Measurements from ENCODE around the gene DOK4.

The DOK4 gene

DNA sequence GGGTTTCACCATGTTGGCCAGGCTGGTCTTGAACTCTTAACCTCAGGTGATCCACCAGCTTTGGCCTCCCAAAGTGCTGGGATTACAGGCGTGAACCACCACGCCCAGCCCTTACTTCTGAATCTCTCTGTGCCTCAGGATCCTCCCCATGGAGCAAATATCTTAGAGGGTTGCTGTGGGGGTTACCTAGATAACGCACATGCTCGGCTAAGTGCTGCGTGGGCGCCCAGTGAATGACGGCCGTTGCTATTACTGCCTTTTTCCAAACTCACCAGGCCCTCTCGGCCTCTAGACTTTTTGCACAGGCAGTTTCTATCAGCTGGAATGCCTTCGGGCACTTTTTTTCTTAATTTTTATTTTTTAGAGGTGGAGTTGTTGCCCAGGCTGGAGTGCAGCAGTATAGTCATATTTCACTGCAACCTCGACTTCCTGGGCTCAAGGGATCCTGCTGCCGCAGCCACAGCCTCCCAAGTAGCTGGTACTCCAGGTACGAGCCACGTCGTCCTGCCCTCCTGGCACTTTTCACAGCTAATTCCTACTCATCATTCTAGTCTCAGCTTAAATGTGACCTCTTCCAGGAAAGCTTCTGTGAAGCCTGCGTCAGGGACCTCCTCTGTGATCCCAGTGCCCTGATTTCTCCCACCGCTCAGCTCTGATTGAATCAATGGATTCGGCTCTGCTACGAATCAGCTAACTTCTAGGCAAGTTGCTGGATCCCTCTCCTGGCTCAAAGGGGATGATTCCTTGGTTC, 41.5 kb upstream of the DOK4 start:
- no peak overlapping the region for H3K4me3 ChIP-seq (ENCODE audit: low read length)
- no peak for DNase-seq (ENCODE audit: low read depth)
- TF ChIP-seq CTCF (conservative IDR thresholded peaks at IDR 0.05; ENCODE audit: low read length) = no peak

DNA sequence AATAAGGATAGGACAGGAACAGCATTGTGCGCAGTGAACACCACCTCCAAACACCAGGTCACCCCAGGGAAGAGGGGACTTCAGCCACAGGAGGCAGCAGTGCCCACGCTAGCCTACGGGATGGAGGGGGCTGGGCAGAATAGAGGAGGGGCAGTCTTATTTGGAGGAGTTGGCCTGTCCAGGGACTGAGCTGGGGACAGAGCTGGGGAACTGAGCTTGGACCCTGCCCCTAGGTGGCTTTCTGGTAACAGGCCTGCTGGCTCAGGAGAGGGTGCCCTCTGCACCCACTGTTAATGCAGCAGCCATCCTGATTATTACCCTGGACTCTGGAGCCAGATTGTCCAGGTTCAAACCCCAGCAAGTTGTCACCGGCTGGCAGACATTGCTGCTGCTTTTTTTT, 40.7 kb upstream of the DOK4 start:
- TF ChIP-seq CTCF (conservative IDR thresholded peaks at IDR 0.05; ENCODE audit: low read length) = no peak
- DNase-seq (ENCODE audit: low read depth) = no peak
- H3K4me3 ChIP-seq (ENCODE audit: low read length) = no peak overlapping the region

DNA sequence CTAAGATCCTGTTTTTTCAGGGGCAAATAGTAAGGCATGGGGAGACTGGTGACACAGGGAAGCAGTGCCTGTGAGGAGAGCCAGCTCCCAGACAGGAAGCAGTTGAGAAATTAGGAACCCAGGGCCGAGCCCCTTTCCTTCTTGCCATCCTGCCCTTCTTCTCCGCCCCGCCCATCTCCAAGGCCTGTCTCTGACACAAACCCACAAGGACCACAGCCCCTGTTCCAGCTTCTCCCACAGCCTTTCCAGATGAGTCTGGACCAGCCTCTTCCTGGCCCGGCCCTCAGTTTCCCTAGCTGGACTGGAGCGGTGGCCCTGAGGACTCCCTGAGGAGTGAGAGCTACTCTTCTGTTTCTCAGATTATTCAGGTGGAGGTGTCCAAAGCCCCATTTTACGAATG, 40.2 kb upstream of the DOK4 start:
- no peak for TF ChIP-seq CTCF (conservative IDR thresholded peaks at IDR 0.05; ENCODE audit: low read length)
- no peak for DNase-seq (ENCODE audit: low read depth)
- H3K4me3 ChIP-seq (ENCODE audit: low read length) = no peak overlapping the region

GRCh38 chr16:57525761-57526160, 39.5 kb upstream of the DOK4 start:
- no peak for TF ChIP-seq CTCF (conservative IDR thresholded peaks at IDR 0.05; ENCODE audit: low read length)
- no peak overlapping the region for H3K4me3 ChIP-seq (ENCODE audit: low read length)
- no peak for DNase-seq (ENCODE audit: low read depth)

DNA sequence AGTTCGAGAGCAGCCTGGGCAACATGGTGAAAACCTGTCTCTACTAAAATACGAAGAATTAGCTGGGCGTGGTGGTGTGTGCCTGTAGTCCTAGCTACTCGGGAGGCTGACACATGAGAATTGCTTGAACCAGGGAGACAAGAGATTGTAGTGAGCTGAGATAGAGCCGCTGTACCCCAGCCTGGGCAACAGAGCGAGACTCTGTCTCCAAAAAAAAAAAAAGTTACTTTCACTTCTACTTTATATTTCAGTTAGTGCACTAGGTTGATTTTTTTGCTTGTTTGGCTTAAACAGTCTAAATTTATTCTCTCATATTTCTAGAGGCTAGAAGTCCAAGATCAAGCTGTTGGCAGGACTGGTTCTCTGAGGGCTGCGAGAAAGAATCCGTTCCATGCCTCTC, 36.7 kb upstream of the DOK4 start:
- TF ChIP-seq CTCF (conservative IDR thresholded peaks at IDR 0.05; ENCODE audit: low read length) = no peak
- no peak for DNase-seq (ENCODE audit: low read depth)
- H3K4me3 ChIP-seq (ENCODE audit: low read length) = no peak overlapping the region

GRCh38 chr16:57519796-57520360, 33.6 kb upstream of the DOK4 start:
- peak; percentile 99 for TF ChIP-seq CTCF (conservative IDR thresholded peaks at IDR 0.05; ENCODE audit: low read length)
- H3K4me3 ChIP-seq (ENCODE audit: low read length) = no peak overlapping the region
- DNase-seq (ENCODE audit: low read depth) = peak; percentile 47

DNA sequence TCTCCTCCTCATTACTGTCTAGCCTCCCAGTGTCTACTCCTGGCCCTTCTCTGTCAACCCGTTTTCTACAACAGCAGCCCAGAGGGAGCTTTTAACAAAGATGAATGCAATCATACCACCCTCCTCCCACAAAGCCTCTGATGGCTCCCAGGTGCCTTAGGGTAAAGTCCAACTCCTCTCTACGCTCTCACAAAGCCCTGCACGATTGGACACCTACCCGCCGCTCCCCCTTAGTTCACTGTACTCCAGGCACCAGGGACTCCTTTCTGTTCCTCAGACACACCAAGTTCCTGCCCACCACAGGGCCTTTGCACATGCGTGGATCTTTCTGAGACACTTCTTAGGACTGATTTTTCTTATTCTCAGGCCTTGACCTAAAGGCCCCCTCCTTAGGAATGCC, 32.6 kb upstream of the DOK4 start:
- no peak for DNase-seq (ENCODE audit: low read depth)
- no peak overlapping the region for H3K4me3 ChIP-seq (ENCODE audit: low read length)
- no peak for TF ChIP-seq CTCF (conservative IDR thresholded peaks at IDR 0.05; ENCODE audit: low read length)
